Bronchial epithelial cell (primary cell): ENCODE results near the gene PRR27. TPM values are rescaled to one million over a fixed set of nuclear protein-coding genes. Genes with fewer than 3 reads are reported as not detected.

Source experiments
- DNase-seq: peaks from one replicate; pipeline ENCODE4 v3.0.0-alpha.2; 2010; ENCODE audit warnings: low read depth
- FAIRE-seq: peaks from 2 replicates; lab custom pipeline; 2011; peaks lifted over from hg19 to GRCh38; lab: Jason Lieb, UNC
- H3K27me3 ChIP-seq: 2 replicates; pipeline ENCODE4 v1.5.1; 2011; ENCODE audit warnings: low read length; ENCODE audit not compliant: control insufficient read depth, insufficient read depth
- H3K36me3 ChIP-seq: 2 replicates; pipeline ENCODE4 v1.5.1; 2011; ENCODE audit warnings: low read length; ENCODE audit not compliant: control insufficient read depth, insufficient read depth
- H3K4me3 ChIP-seq: 2 replicates; pipeline ENCODE4 v1.5.1; 2011; ENCODE audit warnings: mild to moderate bottlenecking, low read depth, low read length, control low read depth
- CTCF ChIP-seq: IDR thresholded peaks from 2 replicates; pipeline ENCODE4 v1.5.1; 2011; ENCODE audit warnings: mild to moderate bottlenecking, moderate library complexity, low read length, control low read depth, inconsistent platforms; ENCODE audit not compliant: insufficient read depth, severe bottlenecking
- total RNA-seq: library from RNA; depleted of rRNA; stranded (reverse); fragments of >200 nt; gene quantifications from 2 replicates; pipeline ENCODE4 v1.2.1, GENCODE V29; 2014

Gene PRR27
- total RNA-seq, 1 donor from 2014 or later, result not detected

- no peak overlapping the region for H3K4me3 ChIP-seq
- FAIRE-seq, result no peak
- no peak for TF ChIP-seq CTCF
- no peaks in the 10 kb centered on the region for H3K36me3 ChIP-seq
- DNase-seq, result no peak
- H3K27me3 ChIP-seq, result no peaks in the 10 kb centered on the region
These were observed 15.3 kb upstream of the PRR27 start for GRCh38 chr4:70138751-70139150.

- Histone ChIP-seq H3K36me3 (no peaks in the 10 kb centered on the region), H3K4me3 (no peak overlapping the region), H3K27me3 (no peaks in the 10 kb centered on the region)
- DNase-seq (no peak), FAIRE-seq (no peak)
- TF ChIP-seq CTCF, result no peak
These were observed 2.8 kb upstream of the PRR27 start for GRCh38 chr4:70151271-70151670.

- H3K4me3 ChIP-seq, result no peak overlapping the region
- no peaks in the 10 kb centered on the region for H3K36me3 ChIP-seq
- no peak for DNase-seq
- no peak for FAIRE-seq
- TF ChIP-seq CTCF, result no peak
- H3K27me3 ChIP-seq, result no peaks in the 10 kb centered on the region
These were observed 1.9 kb upstream of the PRR27 start for GRCh38 chr4:70152088-70152487.

- TF ChIP-seq CTCF, result no peak
- H3K27me3 ChIP-seq, result no peaks in the 10 kb centered on the region
- no peak for DNase-seq
- no peak overlapping the region for H3K4me3 ChIP-seq
- H3K36me3 ChIP-seq, result no peaks in the 10 kb centered on the region
- no peak for FAIRE-seq
These were observed 4.5 kb downstream of the PRR27 start for GRCh38 chr4:70158576-70158975.

GRCh38 chr4:70177090-70177489 lies 23.1 kb downstream of the PRR27 start:
- DNase-seq, result no peak
- Histone ChIP-seq H3K36me3 (no peaks in the 10 kb centered on the region), H3K27me3 (no peaks in the 10 kb centered on the region), H3K4me3 (no peak overlapping the region)
- FAIRE-seq, result no peak
- no peak for TF ChIP-seq CTCF

- no peaks in the 10 kb centered on the region for H3K36me3 ChIP-seq
- H3K27me3 ChIP-seq, result no peaks in the 10 kb centered on the region
- no peak for FAIRE-seq
- no peak for DNase-seq
- TF ChIP-seq CTCF, result no peak
- no peak overlapping the region for H3K4me3 ChIP-seq
These were observed 24.1 kb downstream of the PRR27 start for GRCh38 chr4:70178075-70178660.
